GM18502 (cell line): ENCODE results near the gene METTL17.

Experiments used
- ATAC-seq: cut with Tn5 transposase; IDR thresholded peaks from one replicate; pipeline ENCODE4 v1.9.1; 2021; ENCODE audit warnings: mild to moderate bottlenecking; ENCODE audit not compliant: unreplicated experiment, poor library complexity

Gene METTL17

GRCh38 chr14:21022686-21023085, 32.9 kb downstream of the METTL17 start:
- ATAC-seq = no peak

- no peak for ATAC-seq
Observed at GRCh38 chr14:21023174-21023573, 33.4 kb downstream of the METTL17 start.

DNA sequence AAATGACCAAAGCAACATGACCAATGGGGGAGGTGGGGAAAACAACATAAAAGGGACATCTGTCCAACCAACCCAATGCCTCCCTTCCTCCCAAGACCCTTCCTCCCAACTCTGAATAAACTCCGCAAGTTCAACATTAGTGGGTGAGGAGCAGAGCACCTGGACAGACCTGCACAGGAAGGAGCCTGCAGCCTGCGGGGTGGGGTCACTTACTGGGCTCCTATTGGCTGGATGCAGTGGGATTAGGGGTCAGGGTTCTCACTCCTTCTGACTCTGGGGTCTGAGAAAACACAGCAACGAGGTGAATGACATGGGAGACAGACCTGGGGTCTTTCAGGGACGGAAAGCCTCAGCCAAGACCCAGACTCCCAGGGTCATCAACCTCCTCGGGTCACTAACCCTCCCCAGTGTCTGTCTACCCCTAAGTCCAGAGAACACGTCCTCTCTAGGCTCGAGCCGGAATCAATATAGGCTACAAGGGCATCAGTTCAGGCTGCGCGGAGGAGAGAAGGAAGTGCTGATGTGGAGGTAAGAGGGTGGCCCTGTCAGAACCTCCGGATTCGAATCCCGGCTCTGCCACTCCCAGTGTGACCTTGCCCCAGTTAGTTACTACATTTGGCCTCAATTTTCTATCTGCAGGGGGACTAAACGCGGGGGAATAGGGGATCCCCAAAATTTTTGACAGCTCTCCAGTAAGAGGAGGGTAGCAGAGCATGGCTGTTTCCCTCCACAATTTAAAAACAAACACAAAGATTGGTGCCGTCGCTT, 34.2 kb downstream of the METTL17 start:
- ATAC-seq = no peak

- no peak for ATAC-seq
Observed at GRCh38 chr14:21024585-21025370, 35.0 kb downstream of the METTL17 start, which contains the start of gene NDRG2. Gene NDRG2, minus strand, starts transcription at chr14:21025061. Its CDS starts 1,746 bp downstream, at chr14:21023315.

DNA sequence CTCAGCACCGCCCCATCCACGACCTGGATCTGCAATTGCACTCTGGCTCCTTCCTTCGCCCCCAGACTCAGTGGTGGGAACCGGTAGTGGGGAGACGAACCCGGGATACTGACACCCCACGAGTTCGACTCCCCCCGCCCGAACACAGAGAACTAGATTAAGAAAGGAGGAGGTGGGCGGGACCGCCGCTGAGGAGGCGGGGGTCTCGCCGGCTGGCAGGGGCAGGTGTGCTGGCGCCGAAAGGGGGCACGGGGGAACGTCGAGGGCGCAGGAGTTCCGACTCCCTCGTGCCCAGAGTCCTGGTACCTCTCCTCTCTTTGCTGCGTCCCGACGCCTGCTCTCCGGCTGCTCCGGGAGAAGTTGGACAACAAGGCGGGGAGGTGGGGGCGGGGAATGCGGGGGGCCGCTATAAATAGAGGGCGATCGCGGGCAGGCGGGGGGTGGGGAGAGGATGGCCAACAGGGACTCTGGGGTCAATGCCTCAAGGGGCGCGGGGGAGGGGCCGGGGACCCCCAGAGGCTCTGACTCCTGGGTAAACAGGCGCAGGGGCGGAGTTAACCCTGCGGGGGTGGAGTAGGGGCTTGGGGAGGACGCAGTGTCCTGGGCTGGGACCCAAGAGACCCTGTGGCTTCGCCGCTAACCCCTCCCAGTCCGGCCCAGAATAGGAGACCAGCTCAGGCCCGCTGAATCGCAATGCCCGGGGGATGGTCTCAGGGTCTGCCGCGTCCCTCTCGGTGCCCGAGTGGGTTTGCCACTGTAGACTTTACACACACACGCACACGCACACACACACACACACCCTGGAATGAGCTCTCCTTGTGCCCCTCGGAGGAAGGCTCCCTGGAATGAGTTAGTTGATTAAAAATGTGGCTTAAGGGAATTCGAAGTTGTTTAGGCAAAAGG, 35.8 kb downstream of the METTL17 start:
- ATAC-seq = no peak

GRCh38 chr14:21026274-21026987, 36.7 kb downstream of the METTL17 start:
- ATAC-seq = no peak

GRCh38 chr14:21026988-21027315, 37.2 kb downstream of the METTL17 start:
- no peak for ATAC-seq

DNA sequence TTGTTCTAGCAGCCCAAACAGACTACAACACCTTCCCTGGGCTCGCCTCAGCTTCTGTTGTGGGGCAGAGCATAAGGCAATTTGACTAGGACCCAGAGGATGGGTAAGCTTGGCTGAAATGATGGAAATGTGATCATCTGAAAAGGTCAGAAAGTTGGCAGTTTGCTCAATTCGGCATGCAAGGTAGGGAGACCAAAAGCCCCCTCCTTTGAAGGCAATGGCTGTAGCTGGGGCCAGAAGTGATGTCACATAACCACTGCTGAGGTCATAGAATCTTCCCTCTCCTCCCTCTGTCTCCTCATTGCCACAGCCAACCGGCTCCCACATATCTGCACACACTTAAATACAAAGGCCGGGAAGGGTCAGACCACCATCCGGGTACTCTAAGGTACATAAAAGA, 40.1 kb downstream of the METTL17 start, which contains the start of gene TPPP2:
TSS of gene TPPP2 (plus strand) at position 301 of the 400 bp plus-strand sequence. CDS start 365 bp downstream, outside the sequence.
- ATAC-seq = no peak

GRCh38 chr14:21030531-21030930, 40.8 kb downstream of the METTL17 start:
- no peak for ATAC-seq

- ATAC-seq = no peak
Observed at GRCh38 chr14:21032326-21033132, 42.7 kb downstream of the METTL17 start.

- no peak for ATAC-seq
Observed at GRCh38 chr14:21033133-21033698, 43.4 kb downstream of the METTL17 start.

- ATAC-seq = no peak
Observed at GRCh38 chr14:21034707-21035106, 44.9 kb downstream of the METTL17 start, which contains the start of gene RNASE13. Gene RNASE13, minus strand, starts transcription at chr14:21034807. Its CDS starts 519 bp downstream, at chr14:21034288.

DNA sequence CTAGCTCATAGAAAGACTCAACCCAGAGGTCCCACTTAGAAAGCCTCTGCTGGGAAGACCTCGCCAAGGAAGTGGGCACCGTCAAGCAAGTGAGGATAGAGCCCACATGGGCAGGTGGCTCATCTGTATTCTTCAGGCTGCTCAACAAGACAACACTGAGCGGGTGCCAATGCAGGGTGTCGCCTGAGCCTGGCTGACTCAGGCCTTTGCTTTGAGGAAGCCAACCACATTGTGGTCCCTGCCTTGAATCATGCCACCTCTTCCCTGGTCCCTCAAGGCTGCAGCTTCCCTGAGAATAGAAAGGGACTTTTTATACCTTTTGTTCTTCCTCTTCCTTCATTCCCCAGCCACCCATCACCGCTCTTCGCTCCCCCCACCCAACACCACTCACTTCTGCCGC, 47.0 kb downstream of the METTL17 start:
- no peak for ATAC-seq

GRCh38 chr14:21037156-21037555, 47.4 kb downstream of the METTL17 start:
- ATAC-seq = no peak

DNA sequence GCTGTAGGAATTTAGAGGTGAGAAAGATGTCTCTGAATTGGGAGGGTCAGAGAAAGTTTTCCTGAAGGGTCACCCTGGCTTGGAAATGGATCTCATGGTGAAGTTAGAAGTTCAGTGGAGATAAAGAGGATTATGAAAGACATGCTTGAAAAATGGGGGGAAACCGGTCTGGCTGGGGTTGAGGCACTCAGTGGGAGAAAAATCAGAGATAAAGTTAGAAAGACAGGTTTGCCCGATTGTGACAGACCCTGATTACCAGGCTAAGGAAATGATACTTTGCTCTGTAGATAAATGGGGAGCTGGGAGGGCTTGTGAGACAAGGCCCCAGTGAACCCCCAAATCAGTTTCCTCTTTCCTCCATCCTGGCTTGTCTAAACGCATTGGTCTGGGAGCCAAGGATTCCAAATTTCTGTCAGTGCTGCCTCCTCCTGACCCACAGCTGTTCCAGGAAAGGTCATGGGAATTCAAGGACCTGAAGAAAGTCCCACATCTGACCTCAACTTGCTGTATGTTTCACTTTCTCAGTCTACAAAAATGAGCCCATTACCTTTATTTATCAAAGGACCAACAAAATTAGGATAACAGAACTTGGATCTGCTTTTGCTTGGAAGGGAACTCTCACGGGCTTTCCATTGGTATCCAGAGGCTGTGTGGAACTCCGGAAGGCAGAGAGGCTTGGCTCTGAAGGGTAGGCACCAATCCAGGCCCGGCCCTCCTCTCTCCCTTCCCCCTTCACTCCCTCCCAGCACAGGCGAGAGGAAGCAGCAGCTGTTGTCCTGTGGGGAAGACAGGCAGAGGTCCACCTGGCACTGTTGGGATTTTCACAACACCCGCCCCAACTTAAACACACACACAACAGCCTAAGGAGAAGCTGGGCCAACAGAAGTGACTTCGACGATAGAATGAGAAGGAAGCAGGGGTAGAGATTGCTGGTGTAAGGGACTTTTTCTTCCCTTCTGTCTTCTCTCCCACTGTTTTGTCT, 49.0 kb downstream of the METTL17 start:
- ATAC-seq = no peak

GRCh38 chr14:21039585-21040369, 50.0 kb downstream of the METTL17 start:
- ATAC-seq = no peak
